HG03108 (cell line): ENCODE data around the gene SLC24A3.

Source experiments
- ATAC-seq: cut with Tn5 transposase; IDR thresholded peaks from one replicate; pipeline ENCODE4 v1.9.1; 2021; ENCODE audit warnings: moderate library complexity; ENCODE audit not compliant: unreplicated experiment

Gene SLC24A3

DNA sequence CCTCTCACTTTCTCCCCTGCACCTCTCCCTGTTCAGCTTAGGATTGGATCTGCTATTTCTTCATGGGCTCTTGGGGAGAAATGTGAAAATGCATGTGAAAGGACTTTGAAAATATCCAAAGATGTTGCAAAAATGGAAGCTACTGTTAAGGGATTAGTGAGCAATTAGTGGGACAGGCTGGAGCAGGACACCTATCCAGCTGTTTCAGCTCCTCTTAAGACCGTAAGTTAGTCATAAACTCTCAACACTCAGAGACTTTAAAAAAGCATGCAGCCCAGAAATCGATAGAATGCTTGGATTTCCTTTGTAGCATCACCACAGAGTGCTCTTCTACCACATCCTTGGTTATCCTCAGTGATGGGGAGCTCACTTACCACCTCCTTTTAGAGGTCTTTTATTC is 88.7 kb downstream of the SLC24A3 start:
- no peak for ATAC-seq

DNA sequence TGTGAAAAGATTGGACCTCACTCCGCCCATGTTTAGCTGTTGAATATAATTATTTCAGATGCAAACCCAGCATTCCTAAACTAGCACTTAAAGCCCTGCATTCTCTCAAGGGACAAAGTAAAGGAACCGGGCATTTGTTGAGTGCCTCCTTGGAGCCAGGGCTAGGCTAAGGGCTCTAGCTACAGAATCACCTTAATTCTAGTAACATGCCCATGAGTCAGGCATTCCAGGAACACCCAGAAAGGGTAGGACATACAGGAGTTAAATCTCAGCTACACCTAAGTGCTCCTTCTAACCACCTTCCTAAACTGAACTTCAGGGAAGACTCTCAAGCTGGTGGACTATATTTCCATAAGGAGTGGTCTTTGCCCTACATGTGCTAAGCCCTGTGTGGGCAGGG is 89.4 kb downstream of the SLC24A3 start:
- no peak for ATAC-seq

DNA sequence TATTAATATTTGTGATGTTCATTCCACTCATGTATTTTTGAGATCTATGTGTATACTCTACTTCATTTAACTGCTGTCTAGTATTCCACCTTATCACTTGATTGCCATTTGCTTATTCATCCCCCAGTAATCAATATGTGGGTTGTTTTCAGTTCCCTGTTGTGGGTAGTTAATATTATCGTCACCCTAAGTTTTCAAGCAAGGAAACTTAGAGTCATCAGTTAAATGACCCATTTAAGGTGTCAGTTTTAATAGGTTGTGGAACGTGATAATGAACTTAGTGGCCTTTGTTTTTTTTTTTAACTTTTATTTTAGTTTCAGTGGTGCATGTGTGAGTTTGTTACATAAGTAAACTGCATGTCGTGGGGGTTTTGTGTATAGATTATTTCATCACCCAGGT is 90.3 kb downstream of the SLC24A3 start:
- no peak for ATAC-seq

DNA sequence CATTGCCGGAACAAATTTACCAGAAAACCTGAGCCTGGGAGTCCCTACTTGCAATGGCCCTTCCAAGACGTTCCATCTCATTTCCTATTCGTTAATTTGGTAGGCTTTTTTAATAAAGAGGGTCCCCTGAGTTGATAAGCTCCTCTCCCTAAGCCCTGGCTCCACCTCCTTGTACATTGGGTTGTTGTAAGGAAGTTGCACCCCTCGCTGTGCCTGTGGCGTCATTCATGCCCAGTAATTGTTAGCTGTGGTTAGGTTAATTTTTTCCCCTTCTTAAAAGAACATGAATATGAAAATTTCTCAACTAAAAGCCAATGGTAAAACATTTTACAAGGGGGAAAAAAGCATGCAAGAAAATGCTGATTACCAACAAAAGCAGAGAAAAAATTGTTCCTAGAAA is 91.9 kb downstream of the SLC24A3 start:
- no peak for ATAC-seq

- no peak for ATAC-seq
These were observed 92.5 kb downstream of the SLC24A3 start for GRCh38 chr20:19304886-19305415.

DNA sequence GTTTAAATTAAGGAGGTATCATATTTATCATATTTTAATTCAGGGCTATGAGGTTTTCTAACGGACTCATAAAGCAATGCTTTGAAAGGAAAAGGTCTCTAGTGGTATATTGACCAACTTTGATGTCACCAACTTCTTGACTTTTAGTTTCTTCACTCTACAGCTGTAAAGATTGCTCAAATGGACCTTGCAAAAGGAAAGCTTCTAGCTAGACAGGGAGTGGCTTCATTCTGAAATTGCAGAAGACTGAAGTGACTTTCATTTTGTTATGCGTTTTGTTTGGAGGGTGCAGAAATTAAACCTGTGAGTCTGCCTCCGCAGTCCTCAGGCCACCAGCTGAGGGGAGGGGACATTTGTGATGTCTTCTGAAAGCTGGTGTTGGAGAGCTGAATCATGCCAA is 95.7 kb downstream of the SLC24A3 start:
- no peak for ATAC-seq

- ATAC-seq = no peak
These were observed 98.1 kb downstream of the SLC24A3 start for GRCh38 chr20:19310541-19310940.

GRCh38 chr20:19313342-19314069 is 101.1 kb downstream of the SLC24A3 start:
- no peak for ATAC-seq

GRCh38 chr20:19314621-19315020 is 102.2 kb downstream of the SLC24A3 start:
- no peak for ATAC-seq

GRCh38 chr20:19317237-19318069 is 105.0 kb downstream of the SLC24A3 start:
- ATAC-seq = no peak

DNA sequence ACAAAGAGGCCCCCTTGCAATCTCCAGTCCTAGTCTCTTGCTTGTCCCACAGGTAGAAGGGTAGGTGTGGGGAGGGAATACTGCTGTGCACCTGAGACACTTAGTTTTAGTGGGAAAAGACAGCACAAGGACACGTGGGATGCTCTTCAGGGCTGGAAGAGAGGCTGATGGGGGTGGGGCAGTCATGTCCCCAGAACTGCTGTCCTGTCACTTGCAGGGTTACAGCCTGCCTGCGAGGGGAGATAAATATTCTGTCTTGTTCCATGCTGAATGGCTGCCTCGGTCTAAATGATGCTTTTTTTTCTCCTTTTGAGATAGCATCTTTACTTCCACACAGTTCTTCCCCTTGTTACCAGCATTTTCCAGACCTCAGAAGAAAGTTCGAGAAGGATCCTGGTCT is 106.2 kb downstream of the SLC24A3 start:
- ATAC-seq = no peak

DNA sequence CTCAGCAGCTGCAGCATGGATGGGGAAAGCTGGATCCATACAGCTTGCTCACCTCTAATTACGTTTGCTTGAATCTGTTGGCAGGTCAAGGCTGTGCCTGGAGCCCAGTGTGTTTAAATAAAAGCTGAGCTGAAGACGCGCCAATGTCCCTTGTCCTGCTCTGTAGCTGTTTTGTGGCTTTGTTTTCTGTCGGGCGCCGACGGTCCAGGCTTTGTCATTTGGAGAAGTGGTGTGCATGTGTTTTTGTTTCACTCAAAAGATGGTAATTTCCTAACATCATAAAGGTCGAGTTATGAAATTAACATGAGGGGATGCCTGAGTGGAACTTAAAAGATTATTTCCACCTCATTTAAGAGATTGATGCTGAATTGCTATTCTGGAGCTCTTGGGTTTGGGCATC is 107.6 kb downstream of the SLC24A3 start:
- no peak for ATAC-seq

DNA sequence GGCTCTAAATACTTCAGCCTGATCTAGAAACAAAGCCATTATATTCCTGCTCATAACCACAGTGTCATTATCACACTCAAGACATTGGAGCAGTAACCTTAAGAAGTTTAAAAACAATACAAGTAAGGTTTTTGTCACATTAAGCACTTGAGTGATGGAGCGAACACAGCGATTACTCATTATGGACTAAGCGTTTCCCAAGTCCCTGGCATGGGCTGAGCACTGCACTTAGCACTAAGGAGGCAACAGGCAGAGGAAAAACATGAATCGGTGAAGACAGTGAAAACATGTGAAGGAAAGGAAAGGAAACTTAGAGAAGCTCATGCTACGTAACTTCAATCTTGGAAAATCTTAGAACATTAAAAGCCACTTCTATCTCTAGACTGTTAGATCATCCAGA is 108.7 kb downstream of the SLC24A3 start:
- ATAC-seq = no peak

DNA sequence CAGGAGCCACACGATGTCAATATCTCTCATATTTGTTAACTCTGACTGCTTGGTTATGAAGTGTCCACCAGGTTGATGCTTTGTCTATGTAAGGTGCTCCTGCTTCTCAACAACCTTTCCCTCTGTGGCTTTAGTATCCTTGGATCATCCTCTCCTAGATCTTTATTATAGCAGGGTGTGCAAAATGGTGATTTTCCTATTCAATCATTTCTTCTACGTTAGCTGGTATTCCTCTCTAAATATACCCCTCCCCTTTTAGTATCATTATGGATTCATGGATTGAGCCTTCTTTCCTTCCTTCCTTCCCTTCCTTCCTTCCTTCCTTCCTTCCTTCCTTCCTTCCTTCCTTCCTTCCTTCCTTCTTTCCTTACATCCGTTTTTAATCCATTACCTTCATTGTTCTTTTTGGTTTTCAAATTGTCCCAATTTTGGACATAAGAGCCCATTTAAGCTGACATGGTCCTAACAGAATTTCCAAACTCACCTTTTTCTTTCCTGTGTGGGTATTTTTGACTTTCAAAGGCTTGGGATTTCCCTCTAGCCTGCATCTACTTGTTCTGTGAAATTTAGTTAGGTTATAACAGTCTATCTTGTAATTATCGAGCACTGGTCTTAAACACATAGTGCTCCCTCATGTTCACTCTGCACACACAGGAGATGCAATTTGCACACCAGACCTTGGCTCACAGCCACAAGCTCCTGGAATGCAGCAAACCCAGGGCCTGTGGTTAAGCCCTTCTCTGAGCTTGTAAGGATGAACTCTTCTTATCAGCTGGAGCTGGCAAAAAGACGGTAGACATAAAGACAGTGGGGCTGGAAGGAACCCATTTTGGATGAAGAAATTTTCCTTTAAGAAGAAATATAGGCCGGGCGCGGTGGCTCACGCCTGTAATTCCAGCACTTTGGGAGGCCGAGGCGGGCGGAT is 109.9 kb downstream of the SLC24A3 start:
- ATAC-seq = no peak

DNA sequence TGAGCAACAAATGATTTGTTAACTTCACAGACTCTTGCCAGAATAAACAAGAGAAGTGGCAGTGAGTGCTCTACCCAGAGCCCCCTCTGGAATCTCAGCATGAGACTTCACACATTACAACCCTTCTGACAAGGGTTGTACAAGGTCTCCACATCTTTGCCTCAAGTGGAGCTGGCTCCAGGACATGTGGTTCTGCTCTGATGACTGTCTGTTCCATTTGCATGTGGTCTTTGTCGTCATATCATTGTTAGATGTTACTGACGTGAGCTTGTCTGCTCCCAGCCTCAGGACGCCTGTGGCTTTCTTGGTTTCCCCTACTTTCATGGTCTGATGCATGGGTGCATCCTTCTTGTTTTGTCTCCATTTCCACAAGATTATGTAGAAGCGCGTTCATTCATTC is 115.0 kb downstream of the SLC24A3 start:
- no peak for ATAC-seq

- ATAC-seq = no peak
These were observed 116.2 kb downstream of the SLC24A3 start for GRCh38 chr20:19328676-19329075.

GRCh38 chr20:19330038-19330437 is 117.6 kb downstream of the SLC24A3 start:
- no peak for ATAC-seq

DNA sequence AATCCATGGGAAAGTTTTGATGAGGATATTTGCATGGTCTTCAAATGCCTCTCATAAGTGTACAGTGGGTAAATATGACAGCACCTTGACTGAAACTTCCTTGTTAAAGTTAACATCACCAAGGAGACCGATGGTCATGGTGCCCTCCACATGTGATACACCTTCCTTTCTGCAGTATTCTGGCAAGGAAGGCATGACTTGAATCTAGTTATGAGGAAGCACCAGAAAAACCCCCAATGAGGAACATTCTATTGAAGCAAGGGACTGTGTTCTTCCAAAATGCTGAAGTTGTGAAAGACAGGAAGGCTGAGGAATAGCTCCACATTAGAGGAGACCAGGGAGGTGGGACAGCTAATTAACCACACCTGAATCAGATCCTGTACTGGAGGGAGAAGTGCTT is 118.3 kb downstream of the SLC24A3 start:
- ATAC-seq = no peak

DNA sequence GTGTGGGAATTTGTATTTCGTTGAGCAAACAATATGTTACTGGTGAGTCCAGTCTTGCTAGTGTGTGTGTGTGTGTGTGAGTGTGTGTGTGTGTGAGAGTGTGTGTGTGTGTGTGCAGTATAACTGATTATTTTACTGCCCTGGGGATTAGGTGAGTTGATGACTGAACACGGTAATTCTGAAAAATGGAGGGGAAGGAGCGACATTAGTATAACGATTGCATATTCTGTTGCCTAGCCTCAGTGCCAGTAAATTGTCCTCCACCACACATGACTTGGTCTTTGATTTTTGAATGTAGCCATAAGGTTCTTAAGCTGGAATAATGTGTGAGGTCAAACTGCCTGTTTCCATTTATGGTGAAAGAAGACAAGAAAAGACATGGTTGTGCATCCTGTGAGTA is 121.1 kb downstream of the SLC24A3 start:
- ATAC-seq = no peak

- ATAC-seq = no peak
These were observed 122.9 kb downstream of the SLC24A3 start for GRCh38 chr20:19335341-19335740.

DNA sequence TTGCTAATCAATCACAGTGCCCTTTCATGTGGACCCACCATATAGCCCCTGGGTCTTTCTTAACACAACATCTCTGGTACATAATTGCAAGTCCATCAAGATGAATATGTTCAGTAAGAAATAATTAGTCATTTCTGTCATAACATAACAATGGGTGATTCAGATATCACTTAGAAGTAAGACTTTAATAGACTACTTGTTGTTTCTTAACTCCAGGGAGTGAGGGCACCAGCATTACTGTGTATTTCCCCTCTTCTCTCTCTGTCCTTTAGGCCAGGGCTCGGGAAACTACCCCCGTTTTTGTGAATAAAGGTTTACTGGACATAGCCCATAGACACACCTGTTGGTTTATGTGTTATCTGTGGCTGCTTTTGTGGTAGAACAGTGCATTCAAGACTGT is 123.5 kb downstream of the SLC24A3 start:
- no peak for ATAC-seq
